Measurements from ENCODE around the gene NOP16.

The NOP16 gene

DNA sequence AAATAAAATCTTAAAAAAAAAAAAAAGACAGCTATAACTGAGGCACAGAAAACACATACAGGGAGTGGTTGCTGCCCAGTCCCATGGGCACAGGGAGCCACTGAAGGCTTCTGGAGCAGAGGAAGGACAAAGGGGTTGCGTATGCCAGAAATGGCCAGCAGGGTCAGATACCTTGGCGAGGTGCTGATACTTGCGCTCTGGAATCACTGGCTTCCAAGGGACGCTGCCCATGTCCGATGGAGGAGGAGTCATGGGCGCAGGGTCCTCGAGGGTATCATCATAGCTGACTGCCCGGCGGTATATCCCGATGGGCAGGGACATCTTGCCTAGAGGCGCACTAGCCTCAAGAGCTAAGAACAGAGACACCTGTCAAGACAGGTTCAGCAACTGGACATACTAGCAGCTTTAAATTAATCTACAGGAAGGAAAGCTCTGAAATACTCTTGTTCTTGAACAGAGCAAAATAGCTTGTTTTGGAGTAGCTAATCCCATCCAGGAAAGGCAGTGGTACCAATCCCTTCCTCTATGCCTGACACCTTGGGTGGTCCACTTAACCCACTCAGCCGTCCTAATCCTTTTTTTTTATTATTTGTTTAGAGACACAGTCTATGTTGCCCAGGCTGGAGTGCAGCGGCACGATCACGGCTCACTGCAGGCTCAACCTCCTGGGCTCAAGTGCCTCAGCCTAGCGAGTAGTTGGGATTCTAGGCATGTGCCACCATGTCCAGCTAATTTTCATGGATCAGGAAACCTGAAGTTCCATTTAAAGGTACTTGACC lies 32.8 kb downstream of the NOP16 start:
- H3K4me1 ChIP-seq (ENCODE audit: control insufficient read depth, insufficient read depth, low read length, poor library complexity, severe bottlenecking) = peaks cover 5% of the 10 kb centered on the region
- no peaks in the 10 kb centered on the region for H3K9me3 ChIP-seq (ENCODE audit: control insufficient read depth, low read length)
- no peak overlapping the region for H3K4me3 ChIP-seq (ENCODE audit: extremely low read depth, insufficient read depth, low read length, poor library complexity, severe bottlenecking)
- peaks cover 87% of the 10 kb centered on the region for H3K36me3 ChIP-seq (ENCODE audit: control insufficient read depth, insufficient read depth, low read length)
- H3K27ac ChIP-seq (ENCODE audit: low read depth, low read length, severe bottlenecking) = no peak overlapping the region
- WGBS, 2 experiments (ENCODE audit: insufficient coverage in 2 of 2) = 92 to 94% methylated on average over 15 of the region's 16 CpGs

DNA sequence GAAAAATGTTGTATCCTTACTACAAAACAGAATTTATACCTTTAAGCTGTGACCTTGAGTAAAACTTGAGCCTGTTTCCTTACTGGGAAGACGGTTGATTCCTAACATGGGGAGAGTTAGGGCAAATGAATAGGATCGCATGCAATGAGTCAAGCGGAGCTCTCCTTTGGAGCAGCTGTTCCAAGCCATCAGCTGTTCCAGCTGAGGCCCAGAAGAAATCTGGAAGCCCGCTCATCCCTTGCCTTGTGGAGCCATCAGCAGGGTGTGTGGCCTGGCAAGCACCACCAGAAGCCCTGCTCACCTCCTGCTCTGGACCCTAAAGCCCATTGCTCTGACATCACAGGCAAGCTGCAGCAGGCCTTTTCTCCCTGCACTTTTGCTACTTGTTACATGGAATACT lies 34.9 kb downstream of the NOP16 start:
- H3K4me1 ChIP-seq (ENCODE audit: control insufficient read depth, insufficient read depth, low read length, poor library complexity, severe bottlenecking) = no peaks in the 10 kb centered on the region
- WGBS, 2 experiments (ENCODE audit: insufficient coverage in 2 of 2) = 98 to 100% methylated on average over 4 of the region's 4 CpGs
- H3K9me3 ChIP-seq (ENCODE audit: control insufficient read depth, low read length) = no peaks in the 10 kb centered on the region
- H3K36me3 ChIP-seq (ENCODE audit: control insufficient read depth, insufficient read depth, low read length) = peaks cover 98% of the 10 kb centered on the region
- H3K27ac ChIP-seq (ENCODE audit: low read depth, low read length, severe bottlenecking) = no peak overlapping the region
- no peak overlapping the region for H3K4me3 ChIP-seq (ENCODE audit: extremely low read depth, insufficient read depth, low read length, poor library complexity, severe bottlenecking)

GRCh38 chr5:176352116-176352878 lies 36.1 kb downstream of the NOP16 start:
- peaks cover 99% of the 10 kb centered on the region for H3K36me3 ChIP-seq (ENCODE audit: control insufficient read depth, insufficient read depth, low read length)
- H3K4me3 ChIP-seq (ENCODE audit: extremely low read depth, insufficient read depth, low read length, poor library complexity, severe bottlenecking) = no peak overlapping the region
- no peak overlapping the region for H3K27ac ChIP-seq (ENCODE audit: low read depth, low read length, severe bottlenecking)
- no peaks in the 10 kb centered on the region for H3K9me3 ChIP-seq (ENCODE audit: control insufficient read depth, low read length)
- 93 to 100% methylated on average over 2 to 5 of the region's 5 CpGs for WGBS, 2 experiments (ENCODE audit: insufficient coverage in 2 of 2)
- H3K4me1 ChIP-seq (ENCODE audit: control insufficient read depth, insufficient read depth, low read length, poor library complexity, severe bottlenecking) = no peaks in the 10 kb centered on the region

GRCh38 chr5:176350416-176350815 lies 38.0 kb downstream of the NOP16 start:
- H3K27ac ChIP-seq (ENCODE audit: low read depth, low read length, severe bottlenecking) = no peak overlapping the region
- WGBS, 2 experiments (ENCODE audit: insufficient coverage in 2 of 2) = 91 to 96% methylated on average over 4 to 5 of the region's 8 CpGs
- H3K36me3 ChIP-seq (ENCODE audit: control insufficient read depth, insufficient read depth, low read length) = peaks cover 98% of the 10 kb centered on the region
- no peak overlapping the region for H3K4me3 ChIP-seq (ENCODE audit: extremely low read depth, insufficient read depth, low read length, poor library complexity, severe bottlenecking)
- no peaks in the 10 kb centered on the region for H3K4me1 ChIP-seq (ENCODE audit: control insufficient read depth, insufficient read depth, low read length, poor library complexity, severe bottlenecking)
- no peaks in the 10 kb centered on the region for H3K9me3 ChIP-seq (ENCODE audit: control insufficient read depth, low read length)

DNA sequence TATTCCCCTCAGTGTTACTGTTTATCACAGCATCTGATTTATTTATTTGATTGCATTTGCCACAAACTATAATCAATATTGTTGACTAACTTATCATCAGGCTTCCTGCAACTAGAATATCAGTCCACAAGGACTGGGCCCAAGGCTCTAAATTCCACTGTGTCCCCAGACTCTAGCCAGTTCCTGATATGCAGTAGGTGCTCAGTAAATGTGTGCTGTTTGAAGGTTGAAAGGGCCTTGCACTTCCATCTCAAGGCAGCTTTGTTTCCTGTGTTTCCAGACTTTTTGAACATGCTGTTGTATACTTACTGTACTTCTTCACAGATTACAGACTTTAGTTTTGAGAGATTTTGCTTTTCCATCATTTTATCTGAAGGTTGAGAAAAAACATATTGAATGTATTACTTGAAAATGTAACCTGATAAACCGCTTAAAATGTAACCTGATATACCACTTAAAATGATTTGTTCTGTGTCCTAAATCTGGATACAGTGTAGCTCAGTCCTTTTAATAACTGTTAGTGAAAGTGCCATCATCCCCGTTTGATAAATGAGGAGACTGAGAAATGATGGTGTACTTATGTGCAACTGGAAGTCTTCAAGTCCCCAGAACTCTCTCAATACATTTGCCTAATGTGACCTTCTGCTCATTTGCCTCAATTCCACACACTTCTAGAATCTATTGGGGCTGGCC lies 45.5 kb downstream of the NOP16 start:
- Histone ChIP-seq H3K4me1 (ENCODE audit: control insufficient read depth, insufficient read depth, low read length, poor library complexity, severe bottlenecking) (no peaks in the 10 kb centered on the region), H3K36me3 (ENCODE audit: control insufficient read depth, insufficient read depth, low read length) (peaks cover 63% of the 10 kb centered on the region)

DNA sequence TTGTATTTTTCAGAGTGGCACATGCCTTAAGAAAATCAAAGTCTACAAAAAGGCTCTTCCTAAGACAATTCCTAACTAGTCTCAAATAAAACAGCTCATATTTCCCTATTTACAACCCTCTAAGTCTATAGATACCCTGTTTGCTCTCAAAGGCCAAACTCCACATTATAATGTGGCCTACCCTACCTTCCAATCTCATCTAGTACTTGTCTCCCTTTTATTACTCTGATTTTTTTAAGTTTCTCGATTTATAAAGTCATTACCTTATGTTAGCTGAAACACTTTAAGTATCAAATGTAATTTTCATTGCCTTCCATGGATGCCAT lies 46.3 kb downstream of the NOP16 start:
- Histone ChIP-seq H3K27ac (ENCODE audit: low read depth, low read length, severe bottlenecking) (no peak overlapping the region), H3K36me3 (ENCODE audit: control insufficient read depth, insufficient read depth, low read length) (peaks cover 62% of the 10 kb centered on the region), H3K9me3 (ENCODE audit: control insufficient read depth, low read length) (no peaks in the 10 kb centered on the region), H3K4me3 (ENCODE audit: extremely low read depth, insufficient read depth, low read length, poor library complexity, severe bottlenecking) (no peak overlapping the region), H3K4me1 (ENCODE audit: control insufficient read depth, insufficient read depth, low read length, poor library complexity, severe bottlenecking) (no peaks in the 10 kb centered on the region)
- 100% methylated on average over 1 of the region's 1 CpG; no CpG with 5 or more reads in 1 of the 2 experiments for WGBS, 2 experiments (ENCODE audit: insufficient coverage in 2 of 2)

More for the DNA sequence above, 45.5 kb downstream of the NOP16 start:
- no peak overlapping the region for H3K27ac ChIP-seq (ENCODE audit: low read depth, low read length, severe bottlenecking)
- H3K9me3 ChIP-seq (ENCODE audit: control insufficient read depth, low read length) = no peaks in the 10 kb centered on the region
- no peak overlapping the region for H3K4me3 ChIP-seq (ENCODE audit: extremely low read depth, insufficient read depth, low read length, poor library complexity, severe bottlenecking)
- 92 to 100% methylated on average over 1 to 2 of the region's 2 CpGs for WGBS, 2 experiments (ENCODE audit: insufficient coverage in 2 of 2)

GRCh38 chr5:176341325-176342157 lies 46.9 kb downstream of the NOP16 start:
- H3K4me3 ChIP-seq (ENCODE audit: extremely low read depth, insufficient read depth, low read length, poor library complexity, severe bottlenecking) = no peak overlapping the region
- WGBS, 2 experiments (ENCODE audit: insufficient coverage in 2 of 2) = 87 to 94% methylated on average over 2 of the region's 2 CpGs
- no peaks in the 10 kb centered on the region for H3K9me3 ChIP-seq (ENCODE audit: control insufficient read depth, low read length)
- H3K4me1 ChIP-seq (ENCODE audit: control insufficient read depth, insufficient read depth, low read length, poor library complexity, severe bottlenecking) = no peaks in the 10 kb centered on the region
- H3K27ac ChIP-seq (ENCODE audit: low read depth, low read length, severe bottlenecking) = no peak overlapping the region
- peaks cover 56% of the 10 kb centered on the region for H3K36me3 ChIP-seq (ENCODE audit: control insufficient read depth, insufficient read depth, low read length)

- Histone ChIP-seq H3K27ac (ENCODE audit: low read depth, low read length, severe bottlenecking) (no peak overlapping the region), H3K36me3 (ENCODE audit: control insufficient read depth, insufficient read depth, low read length) (peaks cover 36% of the 10 kb centered on the region), H3K9me3 (ENCODE audit: control insufficient read depth, low read length) (no peaks in the 10 kb centered on the region), H3K4me3 (ENCODE audit: extremely low read depth, insufficient read depth, low read length, poor library complexity, severe bottlenecking) (no peak overlapping the region), H3K4me1 (ENCODE audit: control insufficient read depth, insufficient read depth, low read length, poor library complexity, severe bottlenecking) (no peaks in the 10 kb centered on the region)
- 63% methylated on average over 2 of the region's 5 CpGs; no CpG with 5 or more reads in 1 of the 2 experiments for WGBS, 2 experiments (ENCODE audit: insufficient coverage in 2 of 2)
Measured at GRCh38 chr5:176339304-176339703, 49.1 kb downstream of the NOP16 start.

GRCh38 chr5:176337913-176338312 lies 50.5 kb downstream of the NOP16 start:
- WGBS, 2 experiments (ENCODE audit: insufficient coverage in 2 of 2) = 80 to 100% methylated on average over 1 of the region's 1 CpG
- H3K4me3 ChIP-seq (ENCODE audit: extremely low read depth, insufficient read depth, low read length, poor library complexity, severe bottlenecking) = no peak overlapping the region
- H3K9me3 ChIP-seq (ENCODE audit: control insufficient read depth, low read length) = no peaks in the 10 kb centered on the region
- peaks cover 28% of the 10 kb centered on the region for H3K36me3 ChIP-seq (ENCODE audit: control insufficient read depth, insufficient read depth, low read length)
- H3K4me1 ChIP-seq (ENCODE audit: control insufficient read depth, insufficient read depth, low read length, poor library complexity, severe bottlenecking) = no peaks in the 10 kb centered on the region
- H3K27ac ChIP-seq (ENCODE audit: low read depth, low read length, severe bottlenecking) = no peak overlapping the region

GRCh38 chr5:176334031-176334770 lies 54.2 kb downstream of the NOP16 start:
- Histone ChIP-seq H3K4me3 (ENCODE audit: extremely low read depth, insufficient read depth, low read length, poor library complexity, severe bottlenecking) (no peak overlapping the region), H3K27ac (ENCODE audit: low read depth, low read length, severe bottlenecking) (no peak overlapping the region), H3K4me1 (ENCODE audit: control insufficient read depth, insufficient read depth, low read length, poor library complexity, severe bottlenecking) (no peaks in the 10 kb centered on the region), H3K36me3 (ENCODE audit: control insufficient read depth, insufficient read depth, low read length) (peaks cover 17% of the 10 kb centered on the region), H3K9me3 (ENCODE audit: control insufficient read depth, low read length) (no peaks in the 10 kb centered on the region)
